GM18858 (cell line): ENCODE measurements around the gene CDCA3.

Experiments used
- ATAC-seq: cut with Tn5 transposase; IDR thresholded peaks from one replicate; pipeline ENCODE4 v1.9.1; 2021; ENCODE audit not compliant: unreplicated experiment

Gene CDCA3

GRCh38 chr12:6853626-6854025, 2.5 kb upstream of the CDCA3 start:
- no peak for ATAC-seq

DNA sequence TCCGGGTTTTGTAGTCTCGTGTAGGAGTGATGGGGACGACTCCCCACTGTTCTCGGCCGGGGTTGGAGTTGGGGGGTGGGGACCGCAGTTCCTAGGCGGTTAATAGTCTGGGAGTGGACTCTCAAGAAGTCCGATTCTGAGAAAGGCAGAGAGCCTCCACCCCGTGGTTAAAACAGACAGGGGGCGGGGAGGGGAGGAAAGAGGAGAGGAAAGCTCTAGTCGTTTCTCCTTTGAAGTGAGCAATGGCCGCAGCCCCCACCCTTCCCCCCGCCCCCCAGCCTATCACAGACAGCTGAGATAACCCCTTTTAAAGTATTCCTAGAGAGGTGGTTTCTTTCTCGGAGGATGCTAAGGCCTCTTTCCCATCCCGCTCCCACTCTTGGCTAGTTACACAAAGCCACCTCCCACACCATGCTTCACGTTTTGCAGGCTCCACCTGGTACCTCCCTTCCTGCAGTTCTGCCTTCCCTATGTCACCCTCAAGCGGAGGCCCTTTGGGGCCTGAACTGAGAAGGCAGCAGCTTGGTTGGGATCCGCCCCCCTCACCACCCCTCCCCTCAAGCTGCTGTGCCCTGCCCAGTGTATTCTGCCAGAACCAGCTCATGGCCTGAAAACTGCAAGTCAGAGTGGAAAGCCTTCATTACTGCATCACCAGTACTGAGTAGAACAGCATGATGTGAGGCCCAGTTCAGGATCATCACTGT, 1.7 kb upstream of the CDCA3 start:
- ATAC-seq, result no peak

DNA sequence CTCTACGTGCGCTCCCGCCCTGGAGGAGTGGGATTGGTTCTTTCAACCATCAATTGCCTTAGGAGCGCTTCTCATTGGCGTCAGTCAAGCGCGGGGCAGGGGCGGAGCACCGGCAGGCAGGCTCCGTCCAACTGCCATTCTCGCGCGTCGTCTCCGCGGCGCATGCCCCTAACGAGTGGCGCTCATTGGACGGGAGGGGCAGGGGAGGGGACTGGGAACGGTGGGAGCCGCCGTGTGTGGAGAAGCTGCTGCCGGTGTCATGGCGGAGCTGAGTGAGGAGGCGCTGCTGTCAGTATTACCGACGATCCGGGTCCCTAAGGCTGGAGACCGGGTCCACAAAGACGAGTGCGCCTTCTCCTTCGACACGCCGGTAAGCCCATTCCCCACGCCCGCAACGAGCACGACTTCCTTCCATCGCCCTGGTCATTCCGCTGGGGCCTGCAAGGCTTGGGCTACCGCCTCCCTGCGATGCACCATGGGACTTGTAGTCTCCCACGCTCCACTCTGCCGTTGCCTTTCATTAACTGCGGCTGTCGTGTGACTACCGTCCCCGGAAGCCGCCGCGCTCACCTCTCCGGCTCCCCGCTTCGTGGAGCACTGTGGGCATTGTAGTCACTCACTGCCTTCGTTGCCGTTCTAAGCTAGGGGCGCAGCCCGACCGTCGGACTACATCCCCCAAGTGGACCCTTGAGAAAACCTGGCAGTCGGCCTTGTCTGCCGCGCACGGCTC, 1.0 kb upstream of the CDCA3 start, which contains the start of gene USP5:
Gene USP5 (plus strand): TSS at position 230 of the 730 bp plus-strand sequence. CDS start 30 bp downstream, at position 260.
- peak; percentile 73 for ATAC-seq

GRCh38 chr12:6850796-6851152, 312 bp downstream of the CDCA3 start:
- ATAC-seq, result no peak

DNA sequence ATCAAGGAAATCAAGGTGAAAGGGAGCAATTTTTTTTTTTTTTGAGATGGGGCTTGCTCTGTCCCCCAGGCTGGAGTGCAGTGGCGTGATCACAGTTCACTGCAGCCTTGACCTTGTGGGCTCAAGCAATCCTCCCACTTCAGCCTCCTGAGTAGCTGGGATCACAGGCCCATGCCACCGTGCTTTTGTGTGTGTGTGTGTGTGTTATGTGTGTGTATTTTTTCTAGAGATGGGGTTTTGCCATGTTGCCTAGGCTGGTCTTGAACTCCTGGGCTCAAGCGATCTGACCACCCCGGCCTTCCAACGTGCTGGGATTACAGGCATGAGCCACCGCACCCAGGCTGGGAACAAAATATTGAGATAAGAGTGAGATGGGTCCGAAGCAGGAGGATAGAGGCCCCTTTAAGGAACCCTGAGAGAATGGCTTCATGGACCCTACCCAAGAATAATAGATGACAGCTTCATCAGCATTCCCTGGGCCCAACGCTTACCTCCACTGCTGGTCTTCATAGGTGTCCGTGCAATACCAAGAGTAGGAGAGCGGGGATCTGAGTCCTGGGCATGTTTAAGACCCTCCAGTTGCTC, 1.0 kb downstream of the CDCA3 start:
- no peak for ATAC-seq

- no peak for ATAC-seq
Measured at GRCh38 chr12:6849427-6849826, 1.7 kb downstream of the CDCA3 start.

- no peak for ATAC-seq
Measured at GRCh38 chr12:6847676-6848075, 3.4 kb downstream of the CDCA3 start.

- no peak for ATAC-seq
Measured at GRCh38 chr12:6846316-6846869, 4.7 kb downstream of the CDCA3 start.

- no peak for ATAC-seq
Measured at GRCh38 chr12:6845395-6845794, 5.7 kb downstream of the CDCA3 start.

GRCh38 chr12:6843118-6843902, 7.8 kb downstream of the CDCA3 start:
- ATAC-seq, result no peak

GRCh38 chr12:6842075-6842474, 9.0 kb downstream of the CDCA3 start:
- ATAC-seq, result no peak

GRCh38 chr12:6840761-6841515, 10.1 kb downstream of the CDCA3 start, which contains the start of gene GNB3:
Gene GNB3, plus strand, starts transcription at chr12:6840925. Its CDS starts 363 bp downstream, at chr12:6841288.
- no peak for ATAC-seq

GRCh38 chr12:6840330-6840729, 10.8 kb downstream of the CDCA3 start:
- no peak for ATAC-seq

GRCh38 chr12:6839482-6840201, 11.4 kb downstream of the CDCA3 start:
- peak; percentile 51 for ATAC-seq

DNA sequence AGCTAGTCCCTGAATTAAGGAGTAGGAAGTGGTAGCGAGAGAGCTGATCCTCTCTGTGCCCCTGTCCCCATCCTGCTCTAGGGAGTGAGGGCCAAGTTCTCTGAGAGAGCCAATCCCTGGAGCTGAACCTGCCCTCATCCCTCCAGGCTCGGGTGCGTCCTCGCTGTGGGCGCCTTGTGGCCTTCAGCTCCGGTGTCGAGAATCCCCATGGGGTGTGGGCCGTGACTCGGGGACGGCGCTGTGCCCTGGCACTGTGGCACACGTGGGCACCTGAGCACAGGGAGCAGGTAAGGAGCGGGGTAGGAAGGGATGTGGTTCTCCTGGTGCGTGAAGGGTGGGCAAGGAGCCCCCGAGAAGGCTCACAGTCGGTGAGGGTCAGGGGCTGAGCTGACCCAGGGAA, 12.2 kb downstream of the CDCA3 start:
- ATAC-seq, result no peak

- no peak for ATAC-seq
Measured at GRCh38 chr12:6837370-6838060, 13.6 kb downstream of the CDCA3 start.

GRCh38 chr12:6836851-6837250, 14.2 kb downstream of the CDCA3 start:
- ATAC-seq, result no peak

GRCh38 chr12:6834873-6835272, 16.2 kb downstream of the CDCA3 start:
- ATAC-seq, result no peak

GRCh38 chr12:6834254-6834653, 16.8 kb downstream of the CDCA3 start:
- ATAC-seq, result no peak
